GM21825 (cell line): ENCODE data around the gene HEATR1.
"Not testable (repeated sequence)": the region's sequence is repeated elsewhere in the genome, so short reads cannot be mapped to it uniquely, and the experiment has no call there.

Experiments used
- ATAC-seq: cut with Tn5 transposase; IDR thresholded peaks from one replicate; pipeline ENCODE4 v1.9.1; 2021; ENCODE audit warnings: mild to moderate bottlenecking, moderate library complexity; ENCODE audit not compliant: unreplicated experiment

Gene HEATR1

DNA sequence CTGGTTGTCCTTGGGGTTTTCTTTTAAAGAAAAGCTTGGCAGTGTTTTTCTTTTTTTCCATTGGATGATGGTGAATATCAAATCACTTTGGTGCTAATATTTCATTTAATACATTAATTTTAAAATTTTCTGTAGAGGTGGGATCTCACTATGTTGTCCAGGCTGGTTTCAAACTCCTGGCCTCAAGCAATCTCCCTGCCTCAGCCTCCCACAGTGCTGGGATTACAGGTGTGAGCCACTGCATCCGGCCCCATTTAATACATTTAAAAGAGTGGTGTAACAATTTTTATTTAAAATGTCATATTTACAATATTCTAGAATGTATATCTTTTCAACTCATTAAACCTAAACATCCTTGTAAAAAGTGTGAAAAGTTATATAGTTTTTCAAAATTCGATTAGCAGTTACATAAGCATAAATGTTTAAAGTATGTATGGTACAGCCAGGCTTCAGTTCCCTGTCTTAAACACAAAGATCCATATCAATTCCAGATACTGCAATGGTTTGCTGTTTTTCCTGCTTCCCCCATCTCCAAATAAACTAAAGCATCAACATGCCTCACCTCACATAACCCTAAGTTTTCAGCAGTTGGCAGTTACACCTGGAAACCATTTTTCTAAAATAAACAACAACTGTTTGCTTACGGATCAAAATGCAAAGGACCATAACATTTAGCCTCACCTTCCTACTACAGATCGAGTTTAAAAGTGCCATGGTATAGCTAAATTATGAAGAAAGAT lies 89.4 kb downstream of the HEATR1 start:
- no peak for ATAC-seq

DNA sequence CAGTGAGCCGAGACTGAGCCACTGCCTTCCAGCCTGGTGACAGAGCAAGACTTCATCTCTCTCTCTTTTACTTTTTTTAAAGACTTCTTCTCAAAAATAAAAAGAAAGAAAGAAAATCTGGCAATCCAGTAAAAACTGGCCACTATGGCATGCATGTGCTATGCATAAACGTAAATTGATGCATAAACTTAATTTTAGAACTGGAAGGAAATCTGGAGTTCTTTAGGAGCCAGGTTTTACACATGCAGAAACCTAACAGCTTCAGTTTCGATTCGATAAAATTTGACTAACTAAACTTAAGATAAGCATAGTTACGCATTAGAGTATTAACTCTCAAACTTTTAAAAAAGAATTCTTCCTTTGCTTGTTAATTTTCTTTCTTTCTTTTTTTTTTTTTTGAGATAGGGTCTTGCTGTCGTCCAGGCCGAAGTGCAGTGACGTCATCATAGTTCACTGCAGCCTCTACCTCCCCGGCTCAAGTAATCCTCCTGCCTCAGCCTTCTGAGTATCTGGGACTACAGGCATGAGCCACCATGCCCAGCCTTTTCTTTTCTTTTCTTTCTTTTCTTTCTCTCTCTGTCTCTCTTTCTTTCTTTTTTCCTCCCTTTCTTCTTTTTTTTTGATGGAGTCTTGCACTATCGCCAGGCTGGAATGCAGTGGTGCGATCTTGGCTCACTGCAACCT lies 92.4 kb downstream of the HEATR1 start:
- no peak for ATAC-seq

DNA sequence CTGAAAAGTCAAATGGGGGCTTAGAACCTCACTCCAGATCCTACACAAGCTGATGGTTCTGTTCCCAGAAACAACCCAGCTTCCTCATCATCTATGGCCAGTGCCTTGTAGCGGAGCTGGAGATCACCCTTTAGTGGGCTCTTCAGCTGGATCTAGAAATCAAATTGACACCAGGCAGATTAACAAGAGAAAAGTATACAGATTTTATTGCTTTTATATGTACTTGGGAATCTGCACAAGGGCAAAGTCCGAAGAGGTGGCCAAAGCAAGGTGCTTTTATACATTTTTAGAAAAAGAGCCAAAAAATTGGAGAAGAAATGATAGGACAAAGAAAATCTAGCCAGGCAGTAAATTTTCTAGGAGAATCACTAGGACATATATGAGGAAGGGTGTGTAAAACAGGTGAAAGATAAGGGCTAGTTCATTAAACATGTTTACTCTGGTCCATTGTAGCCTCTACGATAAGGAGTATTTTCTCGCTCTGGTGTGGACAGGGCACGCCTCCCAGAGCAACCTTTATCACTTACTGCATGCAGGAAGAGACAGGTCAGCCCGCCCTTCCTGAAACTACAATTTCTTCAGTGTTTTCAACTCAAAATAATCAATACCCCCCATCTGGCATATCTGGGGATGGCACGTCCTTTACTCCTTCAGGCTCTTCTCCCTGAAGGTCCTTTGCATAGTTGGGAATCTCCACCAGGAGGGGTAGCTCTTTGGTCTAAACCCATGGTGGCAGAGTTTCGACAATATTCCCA lies 94.5 kb downstream of the HEATR1 start:
- no peak for ATAC-seq

DNA sequence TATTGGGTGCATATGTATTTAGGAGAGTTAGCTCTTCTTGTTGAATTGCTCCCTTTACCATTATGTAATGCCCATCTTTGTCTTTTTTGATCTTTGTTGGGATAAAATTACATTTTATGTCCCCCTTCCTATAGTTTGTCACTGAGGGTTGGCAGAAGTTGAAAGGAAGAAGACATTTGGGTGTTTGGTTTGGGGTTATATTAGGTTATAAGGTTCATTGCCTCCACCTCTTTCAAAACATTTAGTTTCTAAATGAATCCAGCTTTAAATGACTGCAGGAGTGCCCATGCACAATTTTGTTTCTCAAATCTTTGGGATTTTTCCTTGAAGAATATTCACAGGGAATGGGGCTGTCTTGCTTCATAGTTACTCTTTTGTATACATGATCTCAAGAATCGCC lies 95.1 kb downstream of the HEATR1 start:
- ATAC-seq, result no peak

DNA sequence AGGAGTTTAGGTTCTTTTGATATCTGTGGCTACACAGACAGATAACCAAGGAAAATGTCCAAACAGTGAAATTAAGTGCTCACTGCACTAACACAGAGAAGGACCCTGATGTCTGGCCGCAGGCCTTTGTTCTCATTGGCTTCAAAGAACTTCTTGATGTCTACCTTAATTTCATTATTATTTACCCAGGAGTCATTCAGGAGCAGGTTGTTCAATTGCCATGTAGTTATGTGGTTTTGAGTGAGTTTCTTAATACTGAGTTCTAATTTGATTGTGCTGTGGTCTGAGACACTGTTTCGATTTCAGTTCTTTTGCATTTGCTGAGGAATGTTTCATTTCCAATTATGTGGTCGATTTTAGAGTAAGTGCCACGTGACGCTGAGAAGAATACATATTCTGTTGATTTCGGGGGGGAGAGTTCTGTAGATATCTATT lies 95.7 kb downstream of the HEATR1 start:
- no peak for ATAC-seq

DNA sequence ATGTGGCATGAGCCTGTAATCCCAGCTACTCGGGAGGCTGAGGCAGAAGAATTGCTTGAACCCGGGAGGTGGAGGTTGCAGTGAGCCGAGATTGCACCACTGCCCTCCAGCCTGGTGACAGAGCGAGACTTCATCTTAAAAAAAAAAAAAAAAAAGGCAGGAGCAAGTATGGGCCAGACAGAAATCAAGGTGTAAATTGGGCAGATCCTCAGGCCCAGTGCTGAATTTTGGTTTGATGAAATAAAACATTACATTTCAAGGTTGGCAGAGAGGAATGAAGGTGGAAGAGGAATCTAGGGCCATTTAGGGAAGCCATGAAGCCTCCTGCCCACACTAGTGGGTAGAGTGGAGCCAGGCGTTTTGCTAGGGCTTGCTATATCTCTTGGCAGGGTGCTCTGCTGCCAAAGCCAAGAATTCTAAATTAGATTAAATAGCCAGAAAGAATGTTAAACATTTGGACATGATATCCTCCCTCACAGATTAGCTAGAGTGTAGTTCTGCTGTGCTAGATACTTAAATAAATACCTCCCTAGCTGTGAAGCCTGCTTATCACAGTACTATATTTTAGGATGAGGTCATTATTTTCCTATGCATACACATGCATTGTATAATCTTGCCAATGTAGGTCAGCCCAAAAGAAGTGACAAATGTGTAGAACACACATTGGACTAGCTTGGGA lies 97.2 kb downstream of the HEATR1 start:
- ATAC-seq, result no peak

DNA sequence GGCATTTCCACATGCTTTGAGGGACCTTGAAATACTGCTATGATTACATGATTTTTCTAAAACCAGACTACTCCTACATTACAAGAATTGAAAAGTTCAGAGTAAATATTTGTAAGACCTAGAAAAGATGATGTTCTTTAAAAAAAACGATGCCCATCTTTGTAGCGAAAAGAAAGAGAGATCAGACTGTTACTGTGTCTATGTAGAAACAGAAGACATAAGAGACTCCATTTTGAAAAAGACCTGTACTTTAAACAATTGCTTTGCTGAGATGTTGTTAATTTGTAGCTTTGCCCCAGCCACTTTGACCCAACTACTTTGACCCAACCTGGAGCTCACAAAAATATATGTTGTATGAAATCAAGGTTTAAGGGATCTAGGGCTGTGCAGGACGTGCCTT lies 100.0 kb downstream of the HEATR1 start:
- not testable (repeated sequence) for ATAC-seq

DNA sequence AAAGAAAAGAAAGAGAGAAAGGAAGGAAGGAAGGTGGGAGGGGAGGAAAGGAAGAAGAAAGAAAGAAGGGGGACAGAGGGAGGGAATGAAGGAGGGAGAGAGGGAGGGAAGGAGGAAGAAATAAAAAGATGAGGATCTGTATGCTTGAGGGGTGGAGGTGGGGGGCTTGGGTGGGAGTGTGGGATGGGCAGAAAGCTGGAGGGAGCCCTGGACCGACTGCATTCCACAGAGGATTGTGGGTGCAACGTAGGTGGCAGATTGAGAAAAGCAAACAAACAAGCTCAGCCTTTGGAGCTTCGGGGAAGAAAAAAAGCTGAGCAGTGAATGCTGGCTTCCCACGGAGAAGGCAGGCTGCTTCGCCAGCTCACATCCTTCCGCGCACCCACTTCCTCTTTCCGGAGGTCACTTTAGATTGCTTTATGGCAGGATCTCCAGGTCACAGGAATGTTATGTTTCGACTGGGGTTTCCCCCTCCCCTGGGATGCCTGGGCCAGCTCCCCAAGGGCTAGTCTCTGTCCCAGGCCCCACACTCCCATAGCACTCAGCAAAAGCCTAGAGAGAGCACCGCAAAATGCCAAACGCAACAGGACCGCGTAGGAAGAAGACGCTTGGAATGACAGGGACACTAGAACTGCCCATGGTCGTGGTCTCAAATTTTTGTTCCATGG lies 101.2 kb downstream of the HEATR1 start:
- no peak for ATAC-seq

DNA sequence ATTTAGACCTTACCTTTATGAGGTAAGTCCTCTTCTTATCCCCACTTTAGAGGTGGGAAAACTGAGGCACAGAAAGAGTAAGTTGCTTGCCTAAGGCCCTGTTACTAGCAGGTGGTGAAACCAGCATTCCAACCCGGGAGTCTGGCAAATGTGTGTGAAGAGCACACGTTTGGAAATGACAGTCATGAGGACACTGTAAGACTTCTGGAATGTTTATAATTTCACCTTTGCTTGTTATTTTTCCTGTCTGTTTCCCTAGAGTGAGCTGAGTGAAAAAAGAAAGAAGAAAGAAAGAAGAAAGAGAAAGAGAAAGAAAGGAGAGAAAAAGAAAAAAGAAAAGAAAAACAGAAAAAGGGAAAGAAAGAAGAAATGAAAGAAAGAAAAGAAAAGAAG lies 101.7 kb downstream of the HEATR1 start:
- ATAC-seq, result no peak

DNA sequence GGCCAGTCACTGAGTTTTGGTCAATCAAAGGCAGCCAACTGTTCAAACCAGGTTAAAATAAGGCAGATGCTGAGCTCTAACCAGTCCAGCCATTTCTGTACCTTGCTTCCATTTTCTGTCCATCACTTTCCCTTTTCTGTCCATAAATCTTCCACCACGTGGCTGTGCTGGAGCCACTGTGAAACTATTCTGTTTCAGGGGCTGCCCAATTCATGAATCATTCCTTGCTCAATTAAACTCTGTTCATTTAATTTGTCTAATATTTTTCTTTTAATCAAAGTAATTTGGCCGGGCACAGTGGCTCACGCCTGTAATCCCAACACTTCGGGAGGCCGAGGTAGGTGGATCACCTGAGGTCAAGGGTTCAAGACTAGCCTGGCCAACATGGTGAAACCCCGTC lies 103.2 kb downstream of the HEATR1 start:
- ATAC-seq, result no peak
